Measurements from ENCODE around the gene TRIM8. TPM values are rescaled to one million over a fixed set of nuclear protein-coding genes. Genes with fewer than 3 reads are reported as not detected.

The TRIM8 gene
- total RNA-seq, 3 donors from 2014 or later (not counting 1 experiment from before 2014, with no cell fraction given) = 81.9 to 87.8 (median 86.2) TPM

- intact Hi-C loops (cut with micrococcal nuclease) = no loop called here
- Histone ChIP-seq H3K4me3 (ENCODE audit: low read length) (no peak overlapping the region), H3K9me3 (ENCODE audit: control insufficient read depth, insufficient read depth, low read length) (no peaks in the 10 kb centered on the region), H3K27ac (ENCODE audit: low read length) (no peak overlapping the region), H3K36me3 (ENCODE audit: control insufficient read depth, insufficient read depth, low read length) (peaks cover 10% of the 10 kb centered on the region), H3K27me3 (ENCODE audit: control insufficient read depth, insufficient read depth, low read length) (no peaks in the 10 kb centered on the region), H3K4me1 (ENCODE audit: control insufficient read depth, insufficient read depth, low read length) (peaks cover 11% of the 10 kb centered on the region)
- no peak overlapping the region for H3K27ac Mint-ChIP-seq
- no peaks in the 10 kb centered on the region for H3K36me3 Mint-ChIP-seq
- H3K9me3 Mint-ChIP-seq = no peaks in the 10 kb centered on the region
- TF ChIP-seq, protein P1, sequence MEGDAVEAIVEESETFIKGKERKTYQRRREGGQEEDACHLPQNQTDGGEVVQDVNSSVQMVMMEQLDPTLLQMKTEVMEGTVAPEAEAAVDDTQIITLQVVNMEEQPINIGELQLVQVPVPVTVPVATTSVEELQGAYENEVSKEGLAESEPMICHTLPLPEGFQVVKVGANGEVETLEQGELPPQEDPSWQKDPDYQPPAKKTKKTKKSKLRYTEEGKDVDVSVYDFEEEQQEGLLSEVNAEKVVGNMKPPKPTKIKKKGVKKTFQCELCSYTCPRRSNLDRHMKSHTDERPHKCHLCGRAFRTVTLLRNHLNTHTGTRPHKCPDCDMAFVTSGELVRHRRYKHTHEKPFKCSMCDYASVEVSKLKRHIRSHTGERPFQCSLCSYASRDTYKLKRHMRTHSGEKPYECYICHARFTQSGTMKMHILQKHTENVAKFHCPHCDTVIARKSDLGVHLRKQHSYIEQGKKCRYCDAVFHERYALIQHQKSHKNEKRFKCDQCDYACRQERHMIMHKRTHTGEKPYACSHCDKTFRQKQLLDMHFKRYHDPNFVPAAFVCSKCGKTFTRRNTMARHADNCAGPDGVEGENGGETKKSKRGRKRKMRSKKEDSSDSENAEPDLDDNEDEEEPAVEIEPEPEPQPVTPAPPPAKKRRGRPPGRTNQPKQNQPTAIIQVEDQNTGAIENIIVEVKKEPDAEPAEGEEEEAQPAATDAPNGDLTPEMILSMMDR (IDR thresholded peaks at IDR 0.05) = no peak
- H3K4me3 Mint-ChIP-seq = no peak overlapping the region
- no peak for ATAC-seq
- H3K4me1 Mint-ChIP-seq = peaks cover 0 to 5% of the 10 kb centered on the region in 2 donors
- H3K27me3 Mint-ChIP-seq (ENCODE audit: low read depth in 2 of 2) = no peaks in the 10 kb centered on the region
- WGBS (ENCODE audit: insufficient coverage) = 86% methylated on average over 4 of the region's 4 CpGs
- DNase-seq = no peak
These were observed 32.7 kb upstream of the TRIM8 start for GRCh38 chr10:102611514-102612087.

- peaks cover 11% of the 10 kb centered on the region for H3K4me1 ChIP-seq (ENCODE audit: control insufficient read depth, insufficient read depth, low read length)
- no peak overlapping the region for H3K27ac ChIP-seq (ENCODE audit: low read length)
- Mint-ChIP-seq H3K27me3 (ENCODE audit: low read depth in 2 of 2) (no peaks in the 10 kb centered on the region), H3K4me1 (peaks cover 0 to 5% of the 10 kb centered on the region in 2 donors), H3K4me3 (no peak overlapping the region), H3K27ac (peak overlapping the region in 1 of 2 donors; percentile 52), H3K36me3 (no peaks in the 10 kb centered on the region), H3K9me3 (no peaks in the 10 kb centered on the region)
- DNase-seq (peak in 1 of 2 donors; percentile 82), ATAC-seq (peak in 2 of 3 donors; percentile 12 to 62)
- WGBS (ENCODE audit: insufficient coverage) = 53% methylated on average over 8 of the region's 8 CpGs
- no peaks in the 10 kb centered on the region for H3K27me3 ChIP-seq (ENCODE audit: control insufficient read depth, insufficient read depth, low read length)
- H3K36me3 ChIP-seq (ENCODE audit: control insufficient read depth, insufficient read depth, low read length) = peaks cover 23% of the 10 kb centered on the region
- intact Hi-C loops (cut with micrococcal nuclease) = no loop called here
- TF ChIP-seq, protein P1 (IDR thresholded peaks at IDR 0.05) = no peak
- no peak overlapping the region for H3K4me3 ChIP-seq (ENCODE audit: low read length)
- H3K9me3 ChIP-seq (ENCODE audit: control insufficient read depth, insufficient read depth, low read length) = no peaks in the 10 kb centered on the region
These were observed 31.4 kb upstream of the TRIM8 start for GRCh38 chr10:102612964-102613275.

- Mint-ChIP-seq H3K27ac (peak overlapping the region in 1 of 2 donors; percentile 52), H3K9me3 (no peaks in the 10 kb centered on the region), H3K36me3 (no peaks in the 10 kb centered on the region), H3K4me1 (peaks cover 0 to 5% of the 10 kb centered on the region in 2 donors), H3K27me3 (ENCODE audit: low read depth in 2 of 2) (no peaks in the 10 kb centered on the region), H3K4me3 (no peak overlapping the region)
- 86% methylated on average over 7 of the region's 7 CpGs for WGBS (ENCODE audit: insufficient coverage)
- intact Hi-C loops (cut with micrococcal nuclease) = no loop called here
- Histone ChIP-seq H3K36me3 (ENCODE audit: control insufficient read depth, insufficient read depth, low read length) (peaks cover 26% of the 10 kb centered on the region), H3K27me3 (ENCODE audit: control insufficient read depth, insufficient read depth, low read length) (no peaks in the 10 kb centered on the region), H3K4me1 (ENCODE audit: control insufficient read depth, insufficient read depth, low read length) (peaks cover 11% of the 10 kb centered on the region), H3K4me3 (ENCODE audit: low read length) (no peak overlapping the region), H3K27ac (ENCODE audit: low read length) (no peak overlapping the region), H3K9me3 (ENCODE audit: control insufficient read depth, insufficient read depth, low read length) (no peaks in the 10 kb centered on the region)
- ATAC-seq (peak in 1 of 3 donors; percentile 10), DNase-seq (peak in 1 of 2 donors; percentile 57)
- TF ChIP-seq, protein P1 (IDR thresholded peaks at IDR 0.05) = no peak
These were observed 31.0 kb upstream of the TRIM8 start for GRCh38 chr10:102613286-102613685.

DNA sequence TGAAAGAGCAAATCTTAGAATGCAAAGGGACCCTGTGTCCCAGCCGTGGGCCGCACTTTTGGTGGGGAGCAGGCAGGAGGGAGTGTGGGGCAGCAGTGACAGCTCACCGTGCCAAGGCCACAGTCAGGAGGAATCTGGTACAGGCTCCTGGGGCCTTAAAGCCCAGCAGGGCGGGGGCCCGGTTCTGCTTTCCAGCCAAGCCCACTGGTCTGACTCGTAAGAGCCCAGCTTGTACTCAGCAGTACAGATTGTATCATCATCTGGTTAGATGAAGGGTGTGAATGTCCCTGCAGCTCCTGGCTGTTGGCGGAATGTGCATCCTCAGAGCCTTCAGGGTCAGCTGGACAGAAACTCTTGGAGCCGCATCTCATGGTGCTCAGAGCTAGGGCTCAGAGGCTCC is 30.5 kb upstream of the TRIM8 start:
- TF ChIP-seq, protein P1 (IDR thresholded peaks at IDR 0.05) = no peak
- Histone ChIP-seq H3K4me3 (ENCODE audit: low read length) (no peak overlapping the region), H3K4me1 (ENCODE audit: control insufficient read depth, insufficient read depth, low read length) (peaks cover 11% of the 10 kb centered on the region), H3K27me3 (ENCODE audit: control insufficient read depth, insufficient read depth, low read length) (no peaks in the 10 kb centered on the region), H3K36me3 (ENCODE audit: control insufficient read depth, insufficient read depth, low read length) (peaks cover 28% of the 10 kb centered on the region), H3K9me3 (ENCODE audit: control insufficient read depth, insufficient read depth, low read length) (no peaks in the 10 kb centered on the region), H3K27ac (ENCODE audit: low read length) (no peak overlapping the region)
- Mint-ChIP-seq H3K4me3 (no peak overlapping the region), H3K4me1 (peaks cover 0 to 5% of the 10 kb centered on the region in 2 donors), H3K27ac (no peak overlapping the region), H3K36me3 (no peaks in the 10 kb centered on the region), H3K27me3 (ENCODE audit: low read depth in 2 of 2) (no peaks in the 10 kb centered on the region), H3K9me3 (no peaks in the 10 kb centered on the region)
- 99% methylated on average over 8 of the region's 8 CpGs for WGBS (ENCODE audit: insufficient coverage)
- intact Hi-C loops (cut with micrococcal nuclease) = no loop called here
- DNase-seq = no peak
- ATAC-seq = no peak

Measured in natural killer cell (primary cell).